ENCODE results near the gene TOM1L2. TPM values are rescaled to one million over a fixed set of nuclear protein-coding genes. Genes with fewer than 3 reads are reported as not detected.
"Not testable (repeated sequence)": the region's sequence is repeated elsewhere in the genome, so short reads cannot be mapped to it uniquely, and the experiment has no call there.

TOM1L2 gene
- total RNA-seq, 1 donor from 2014 or later: 88.6 TPM

GRCh38 chr17:17958982-17959381 is 13.2 kb downstream of the TOM1L2 start:
- no peak overlapping the region for H3K4me3 ChIP-seq

GRCh38 chr17:17957584-17957916 is 14.7 kb downstream of the TOM1L2 start:
- Histone ChIP-seq H3K4me1 (peaks cover 58% of the 10 kb centered on the region), H3K27me3 (no peaks in the 10 kb centered on the region), H3K4me3 (no peak overlapping the region), H3K27ac (peak overlapping the region; percentile 84), H3K36me3 (peaks cover 0 to 8% of the 10 kb centered on the region in 2 donors), H3K9me3 (no peaks in the 10 kb centered on the region)
- TF ChIP-seq POLR2A (IDR thresholded peaks at IDR 0.05) (no peak), POLR2AphosphoS5 (IDR thresholded peaks at IDR 0.05; ENCODE audit: insufficient read depth in 1 of 2, low read depth in 1 of 2) (no peak)
- TF ChIP-seq, protein P1, sequence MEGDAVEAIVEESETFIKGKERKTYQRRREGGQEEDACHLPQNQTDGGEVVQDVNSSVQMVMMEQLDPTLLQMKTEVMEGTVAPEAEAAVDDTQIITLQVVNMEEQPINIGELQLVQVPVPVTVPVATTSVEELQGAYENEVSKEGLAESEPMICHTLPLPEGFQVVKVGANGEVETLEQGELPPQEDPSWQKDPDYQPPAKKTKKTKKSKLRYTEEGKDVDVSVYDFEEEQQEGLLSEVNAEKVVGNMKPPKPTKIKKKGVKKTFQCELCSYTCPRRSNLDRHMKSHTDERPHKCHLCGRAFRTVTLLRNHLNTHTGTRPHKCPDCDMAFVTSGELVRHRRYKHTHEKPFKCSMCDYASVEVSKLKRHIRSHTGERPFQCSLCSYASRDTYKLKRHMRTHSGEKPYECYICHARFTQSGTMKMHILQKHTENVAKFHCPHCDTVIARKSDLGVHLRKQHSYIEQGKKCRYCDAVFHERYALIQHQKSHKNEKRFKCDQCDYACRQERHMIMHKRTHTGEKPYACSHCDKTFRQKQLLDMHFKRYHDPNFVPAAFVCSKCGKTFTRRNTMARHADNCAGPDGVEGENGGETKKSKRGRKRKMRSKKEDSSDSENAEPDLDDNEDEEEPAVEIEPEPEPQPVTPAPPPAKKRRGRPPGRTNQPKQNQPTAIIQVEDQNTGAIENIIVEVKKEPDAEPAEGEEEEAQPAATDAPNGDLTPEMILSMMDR (IDR thresholded peaks at IDR 0.05): no peak
- intact Hi-C loops (cut with DNase I): no loop called here
- DNase-seq (ENCODE audit: extremely low spot score in 2 of 2): no peak

More at GRCh38 chr17:17958982-17959381, 13.2 kb downstream of the TOM1L2 start:
- Histone ChIP-seq H3K27me3 (no peaks in the 10 kb centered on the region), H3K4me1 (peaks cover 57% of the 10 kb centered on the region), H3K36me3 (peaks cover 0 to 8% of the 10 kb centered on the region in 2 donors), H3K9me3 (no peaks in the 10 kb centered on the region), H3K27ac (peak overlapping the region; percentile 84)
- no peak for TF ChIP-seq POLR2AphosphoS5 (IDR thresholded peaks at IDR 0.05; ENCODE audit: insufficient read depth in 1 of 2, low read depth in 1 of 2)
- TF ChIP-seq, protein P1 (IDR thresholded peaks at IDR 0.05): no peak
- no peak for TF ChIP-seq POLR2A (IDR thresholded peaks at IDR 0.05)
- no peak for DNase-seq (ENCODE audit: extremely low spot score in 2 of 2)
- intact Hi-C loops (cut with DNase I): no loop called here

DNA sequence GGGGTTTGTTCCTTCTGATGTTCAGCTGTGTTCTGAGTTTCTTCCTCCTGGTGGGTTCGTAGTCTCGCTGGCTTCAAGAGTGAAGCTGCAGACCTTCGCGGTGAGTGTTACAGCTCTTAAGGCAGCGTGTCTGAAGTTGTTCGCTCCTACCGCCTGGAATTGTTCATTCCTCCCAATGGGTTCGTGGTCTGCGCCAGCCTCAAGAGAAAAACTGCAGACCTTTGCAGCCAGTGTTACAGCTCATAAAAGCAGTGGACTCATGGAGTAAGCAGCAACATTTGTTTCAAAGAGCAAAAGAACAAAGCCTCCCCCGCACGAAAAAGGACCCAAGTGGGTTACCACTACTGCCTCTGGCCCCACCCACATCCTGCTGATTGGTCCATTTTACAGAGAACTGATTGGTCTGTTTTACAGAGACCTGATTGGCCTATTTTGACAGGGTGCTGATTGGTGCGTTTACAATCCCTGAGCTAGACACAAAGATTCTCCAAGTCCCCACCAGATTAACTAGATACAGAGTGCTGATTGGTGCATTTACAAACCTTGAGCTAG is 16.3 kb downstream of the TOM1L2 start:
- H3K4me1 ChIP-seq: peaks cover 71% of the 10 kb centered on the region
- H3K27me3 ChIP-seq; DNase-seq (ENCODE audit: extremely low spot score in 2 of 2); H3K9me3 ChIP-seq; H3K27ac ChIP-seq; intact Hi-C loops (cut with DNase I); H3K36me3 ChIP-seq; H3K4me3 ChIP-seq: not testable (repeated sequence)

DNA sequence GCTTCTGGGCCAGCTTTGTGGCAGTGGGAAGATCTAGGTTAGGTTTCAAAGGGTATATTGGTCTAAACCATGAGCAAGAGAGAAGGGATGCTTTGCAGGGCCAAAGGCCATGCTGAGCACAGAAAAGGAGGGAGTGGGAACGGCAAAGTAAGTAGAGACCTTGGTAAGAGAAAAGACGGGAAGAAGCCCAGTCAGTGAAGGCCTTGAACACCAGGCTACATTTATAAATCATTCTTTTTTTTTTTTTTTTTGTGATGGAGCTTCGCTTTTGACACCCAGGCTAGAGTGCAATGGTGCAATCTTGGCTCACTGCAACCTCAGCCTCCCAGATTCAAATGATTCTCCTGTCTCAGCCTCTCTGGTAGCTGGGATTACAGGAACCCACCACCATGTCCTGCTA is 18.1 kb downstream of the TOM1L2 start:
- Histone ChIP-seq H3K9me3 (no peaks in the 10 kb centered on the region), H3K4me1 (peaks cover 64% of the 10 kb centered on the region), H3K27me3 (no peaks in the 10 kb centered on the region), H3K27ac (no peak overlapping the region), H3K4me3 (no peak overlapping the region), H3K36me3 (peaks cover 0 to 8% of the 10 kb centered on the region in 2 donors)
- DNase-seq (ENCODE audit: extremely low spot score in 2 of 2): no peak
- TF ChIP-seq, protein P1 (IDR thresholded peaks at IDR 0.05): no peak
- TF ChIP-seq POLR2AphosphoS5 (IDR thresholded peaks at IDR 0.05; ENCODE audit: insufficient read depth in 1 of 2, low read depth in 1 of 2): no peak
- TF ChIP-seq POLR2A (IDR thresholded peaks at IDR 0.05): no peak
- intact Hi-C loops (cut with DNase I): no loop called here

DNA sequence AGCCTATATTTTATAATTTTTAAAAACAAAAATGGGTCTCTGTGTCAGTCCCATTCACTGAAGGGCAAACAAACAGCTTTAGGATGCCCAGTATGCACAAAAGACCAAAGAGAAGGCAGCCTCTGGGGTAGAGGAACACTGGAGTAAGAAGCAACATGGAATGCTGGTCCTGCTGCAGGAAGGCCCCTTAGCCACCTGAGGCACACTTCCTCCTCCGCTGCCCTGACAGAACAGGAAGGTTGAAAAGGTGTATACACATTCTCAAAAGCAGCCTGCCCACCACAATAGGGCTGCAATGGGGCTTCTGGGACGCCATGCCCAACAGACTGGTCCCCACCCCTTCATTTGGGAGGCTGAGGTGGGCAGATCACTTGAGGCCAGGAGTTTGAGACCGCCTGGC is 19.5 kb downstream of the TOM1L2 start:
- H3K4me3 ChIP-seq: no peak overlapping the region
- H3K27me3 ChIP-seq: no peaks in the 10 kb centered on the region
- no peak overlapping the region for H3K27ac ChIP-seq
- no peak for TF ChIP-seq POLR2A (IDR thresholded peaks at IDR 0.05)
- TF ChIP-seq, protein P1 (IDR thresholded peaks at IDR 0.05): no peak
- TF ChIP-seq POLR2AphosphoS5 (IDR thresholded peaks at IDR 0.05; ENCODE audit: insufficient read depth in 1 of 2, low read depth in 1 of 2): no peak
- no peaks in the 10 kb centered on the region for H3K9me3 ChIP-seq
- intact Hi-C loops (cut with DNase I): no loop called here
- no peak for DNase-seq (ENCODE audit: extremely low spot score in 2 of 2)
- peaks cover 58% of the 10 kb centered on the region for H3K4me1 ChIP-seq
- H3K36me3 ChIP-seq: peaks cover 0 to 8% of the 10 kb centered on the region in 2 donors
